GM12892 (cell line): ENCODE results near the gene TRIM3.

Experiments
- DNase-seq: peaks from one replicate; pipeline ENCODE4 v3.0.0; 2011; ENCODE audit not compliant: insufficient read length
- FAIRE-seq: peaks from 2 replicates; lab custom pipeline; 2011; peaks lifted over from hg19 to GRCh38; lab: Jason Lieb, UNC
- POLR2A ChIP-seq: IDR thresholded peaks from 2 replicates; pipeline ENCODE4 v1.6.1; 2011; ENCODE audit warnings: low read depth, low read length, control low read depth
- POLR2AphosphoS5 ChIP-seq: IDR thresholded peaks from 2 replicates; pipeline ENCODE4 v1.6.1; 2011; ENCODE audit warnings: low read depth, low read length, control low read depth
- TAF1 ChIP-seq: IDR thresholded peaks from 2 replicates; pipeline ENCODE4 v1.6.1; 2011; ENCODE audit warnings: low read depth, mild to moderate bottlenecking, control low read depth, low read length, borderline replicate concordance

TRIM3 gene

GRCh38 chr11:6404342-6405051 is 69.2 kb downstream of the TRIM3 start:
- FAIRE-seq (peak; percentile 27), DNase-seq (no peak)
- TF ChIP-seq TAF1 (no peak), POLR2A (no peak), POLR2AphosphoS5 (no peak)

- FAIRE-seq (no peak), DNase-seq (no peak)
- no peak for TF ChIP-seq TAF1
- TF ChIP-seq POLR2A = no peak
- TF ChIP-seq POLR2AphosphoS5 = no peak
These were observed 70.2 kb downstream of the TRIM3 start for GRCh38 chr11:6403539-6403938.

GRCh38 chr11:6402561-6402981 is 71.2 kb downstream of the TRIM3 start:
- FAIRE-seq (peak; percentile 100), DNase-seq (peak; percentile 74)
- TF ChIP-seq TAF1 (no peak), POLR2AphosphoS5 (no peak), POLR2A (no peak; the same call in 1 of the 2 replicates)

- FAIRE-seq (no peak), DNase-seq (no peak)
- TF ChIP-seq POLR2AphosphoS5 = no peak
- no peak for TF ChIP-seq TAF1
These were observed 71.7 kb downstream of the TRIM3 start for GRCh38 chr11:6402061-6402470.

DNA sequence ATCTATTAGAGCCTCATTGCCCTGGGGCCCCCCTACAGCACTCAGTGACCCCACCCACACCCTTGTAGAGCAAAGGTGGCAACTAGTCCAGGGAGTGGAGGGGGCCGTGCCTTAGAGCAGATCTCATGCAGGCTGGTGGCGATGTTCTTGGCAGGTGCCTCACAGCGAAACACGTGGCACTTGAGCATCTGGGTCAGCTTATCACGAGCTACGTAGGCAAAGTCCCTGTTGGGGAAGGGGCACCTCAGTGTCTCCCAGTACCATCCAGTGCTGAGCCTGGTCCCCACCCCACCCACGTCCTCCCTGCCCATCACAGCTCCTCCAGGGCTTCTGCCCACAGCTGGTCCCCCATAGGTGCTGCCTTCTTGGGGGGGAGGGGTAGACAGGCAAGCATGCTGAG is 72.3 kb downstream of the TRIM3 start:
- DNase-seq = no peak
- TF ChIP-seq TAF1 = no peak
- TF ChIP-seq POLR2AphosphoS5 = no peak
- TF ChIP-seq POLR2A = no peak
- FAIRE-seq = peak; percentile 73

- no peak for DNase-seq
- FAIRE-seq = no peak
These were observed 73.1 kb downstream of the TRIM3 start for GRCh38 chr11:6400431-6401345.

More at GRCh38 chr11:6400431-6401345, 73.1 kb downstream of the TRIM3 start:
- TF ChIP-seq TAF1 = no peak
- no peak for TF ChIP-seq POLR2A
- no peak for TF ChIP-seq POLR2AphosphoS5
